ENCODE data around the gene BBS12. TPM values are rescaled to one million over a fixed set of nuclear protein-coding genes. Genes with fewer than 3 reads are reported as not detected.

Gene BBS12
- polyA plus RNA-seq, 3 donors = 0.19 to 1.0 (median 0.52) TPM

DNA sequence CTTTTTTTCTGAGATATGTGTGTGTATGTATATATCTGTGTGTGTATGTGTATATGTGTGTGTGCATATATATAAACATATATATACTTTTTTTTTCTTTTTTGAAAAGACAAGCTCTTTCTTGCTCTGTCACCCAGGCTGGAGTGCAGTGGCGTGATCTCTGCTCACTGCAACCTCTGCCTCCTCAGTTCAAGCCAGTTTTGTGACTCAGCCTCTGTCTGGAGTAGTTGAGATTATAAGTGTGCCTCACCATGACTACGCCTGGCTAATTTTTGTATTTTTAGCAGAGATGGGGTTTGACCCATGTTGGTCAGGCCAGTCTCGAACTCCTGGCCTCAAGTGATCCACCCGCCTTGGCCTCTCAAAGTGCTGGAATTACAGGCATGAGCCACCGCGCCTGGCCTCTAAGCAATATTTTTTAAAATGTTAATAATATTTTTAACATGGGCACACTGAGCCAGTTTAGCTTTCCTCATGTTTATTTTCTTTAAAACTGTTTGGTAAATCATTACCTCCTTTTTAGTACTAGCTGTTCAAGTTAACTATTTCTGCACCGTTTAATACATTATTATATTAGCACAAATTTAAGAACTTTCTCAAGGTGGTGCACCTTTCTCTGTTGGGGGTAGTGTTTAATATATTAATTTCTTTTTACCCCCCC, 33.3 kb downstream of the BBS12 start:
- Mint-ChIP-seq H3K4me3 (no peak overlapping the region), H3K27ac (no peak overlapping the region), H3K4me1 (peaks cover 27% of the 10 kb centered on the region), H3K36me3 (no peaks in the 10 kb centered on the region), H3K27me3 (ENCODE audit: low read depth in 3 of 3) (peaks cover 0 to 2% (median 0%) of the 10 kb centered on the region in 3 donors), H3K9me3 (no peaks in the 10 kb centered on the region)
- H3K27me3 ChIP-seq (ENCODE audit: control insufficient read depth in 2 of 2, insufficient read depth in 2 of 2, low read length in 2 of 2) = no peaks in the 10 kb centered on the region
- no peak overlapping the region for H2AFZ ChIP-seq (ENCODE audit: insufficient read depth, low read depth, low read length, poor library complexity, severe bottlenecking)
- no peak overlapping the region for H3K4me2 ChIP-seq (replicated peaks; ENCODE audit: extremely low read depth, low read length, poor library complexity, severe bottlenecking)
- peak in 1 of 3 donors; percentile 10 for DNase-seq
- TF ChIP-seq, protein P1, sequence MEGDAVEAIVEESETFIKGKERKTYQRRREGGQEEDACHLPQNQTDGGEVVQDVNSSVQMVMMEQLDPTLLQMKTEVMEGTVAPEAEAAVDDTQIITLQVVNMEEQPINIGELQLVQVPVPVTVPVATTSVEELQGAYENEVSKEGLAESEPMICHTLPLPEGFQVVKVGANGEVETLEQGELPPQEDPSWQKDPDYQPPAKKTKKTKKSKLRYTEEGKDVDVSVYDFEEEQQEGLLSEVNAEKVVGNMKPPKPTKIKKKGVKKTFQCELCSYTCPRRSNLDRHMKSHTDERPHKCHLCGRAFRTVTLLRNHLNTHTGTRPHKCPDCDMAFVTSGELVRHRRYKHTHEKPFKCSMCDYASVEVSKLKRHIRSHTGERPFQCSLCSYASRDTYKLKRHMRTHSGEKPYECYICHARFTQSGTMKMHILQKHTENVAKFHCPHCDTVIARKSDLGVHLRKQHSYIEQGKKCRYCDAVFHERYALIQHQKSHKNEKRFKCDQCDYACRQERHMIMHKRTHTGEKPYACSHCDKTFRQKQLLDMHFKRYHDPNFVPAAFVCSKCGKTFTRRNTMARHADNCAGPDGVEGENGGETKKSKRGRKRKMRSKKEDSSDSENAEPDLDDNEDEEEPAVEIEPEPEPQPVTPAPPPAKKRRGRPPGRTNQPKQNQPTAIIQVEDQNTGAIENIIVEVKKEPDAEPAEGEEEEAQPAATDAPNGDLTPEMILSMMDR (IDR thresholded peaks at IDR 0.05) = no peak
- H3K4me3 ChIP-seq (replicated peaks in 1 of 3; ENCODE audit: low read depth in 2 of 3, low read length in 3 of 3) = no peak overlapping the region
- no peak overlapping the region for H3K27ac ChIP-seq (ENCODE audit: low read depth in 1 of 2, low read length in 2 of 2)
- H3K79me2 ChIP-seq (ENCODE audit: insufficient read depth, low read length) = no peaks in the 10 kb centered on the region
- no peaks in the 10 kb centered on the region for H3K36me3 ChIP-seq (replicated peaks in 1 of 2; ENCODE audit: control insufficient read depth in 1 of 2, insufficient read depth in 2 of 2, low read length in 2 of 2)
- intact Hi-C loops (cut with micrococcal nuclease) = loop anchor here in 1 of 2 donors (10.0 kb wide), 1 partner anchor 159 kb away; the partner anchor contains the start of gene NUDT6
- WGBS (ENCODE audit: insufficient coverage) = 89% methylated on average over 2 of the region's 7 CpGs
- H3K9me3 ChIP-seq (replicated peaks in 1 of 2; ENCODE audit: control insufficient read depth in 1 of 2, insufficient read depth in 1 of 2, low read length in 2 of 2) = no peaks in the 10 kb centered on the region
- no peak overlapping the region for H3K9ac ChIP-seq (ENCODE audit: insufficient read depth, low read length, poor library complexity, severe bottlenecking)
- peaks cover 8 to 27% of the 10 kb centered on the region in 2 donors for H3K4me1 ChIP-seq (ENCODE audit: control insufficient read depth in 1 of 2, insufficient read depth in 2 of 2, low read length in 2 of 2)
- H4K20me1 ChIP-seq (ENCODE audit: insufficient read depth, low read length) = no peaks in the 10 kb centered on the region

- TF ChIP-seq, protein P1 (IDR thresholded peaks at IDR 0.05) = no peak
- H3K4me1 Mint-ChIP-seq = peaks cover 27% of the 10 kb centered on the region
- Histone ChIP-seq H3K4me1 (ENCODE audit: control insufficient read depth in 1 of 2, insufficient read depth in 2 of 2, low read length in 2 of 2) (peaks cover 8 to 27% of the 10 kb centered on the region in 2 donors), H3K27ac (ENCODE audit: low read depth in 1 of 2, low read length in 2 of 2) (no peak overlapping the region), H2AFZ (ENCODE audit: insufficient read depth, low read depth, low read length, poor library complexity, severe bottlenecking) (no peak overlapping the region), H3K9ac (ENCODE audit: insufficient read depth, low read length, poor library complexity, severe bottlenecking) (no peak overlapping the region), H3K4me3 (replicated peaks in 1 of 3; ENCODE audit: low read depth in 2 of 3, low read length in 3 of 3) (no peak overlapping the region), H4K20me1 (ENCODE audit: insufficient read depth, low read length) (no peaks in the 10 kb centered on the region), H3K79me2 (ENCODE audit: insufficient read depth, low read length) (no peaks in the 10 kb centered on the region), H3K36me3 (replicated peaks in 1 of 2; ENCODE audit: control insufficient read depth in 1 of 2, insufficient read depth in 2 of 2, low read length in 2 of 2) (no peaks in the 10 kb centered on the region), H3K4me2 (replicated peaks; ENCODE audit: extremely low read depth, low read length, poor library complexity, severe bottlenecking) (no peak overlapping the region), H3K27me3 (ENCODE audit: control insufficient read depth in 2 of 2, insufficient read depth in 2 of 2, low read length in 2 of 2) (no peaks in the 10 kb centered on the region), H3K9me3 (replicated peaks in 1 of 2; ENCODE audit: control insufficient read depth in 1 of 2, insufficient read depth in 1 of 2, low read length in 2 of 2) (no peaks in the 10 kb centered on the region)
- no peaks in the 10 kb centered on the region for H3K9me3 Mint-ChIP-seq
- no CpG with 5 or more reads among the region's 3 CpGs for WGBS (ENCODE audit: insufficient coverage)
- intact Hi-C loops (cut with micrococcal nuclease) = loop anchor here in 1 of 2 donors (10.0 kb wide), 1 partner anchor 158 kb away; the partner anchor contains the start of gene NUDT6
- no peaks in the 10 kb centered on the region for H3K36me3 Mint-ChIP-seq
- H3K27ac Mint-ChIP-seq = no peak overlapping the region
- H3K27me3 Mint-ChIP-seq (ENCODE audit: low read depth in 3 of 3) = peaks cover 0 to under 1% (median 0%) of the 10 kb centered on the region in 3 donors
- H3K4me3 Mint-ChIP-seq = no peak overlapping the region
- DNase-seq = no peak
Measured at GRCh38 chr4:122766353-122766705, 33.8 kb downstream of the BBS12 start.

Data from CD14-positive monocyte (primary cell).